ENCODE measurements around the gene PUS7L. TPM values are rescaled to one million over a fixed set of nuclear protein-coding genes. Genes with fewer than 3 reads are reported as not detected.
A peak's percentile ranks its signal among the peaks of the same experiment; 100 is the strongest.

PUS7L gene
- total RNA-seq, 1 donor from 2014 or later, result 11.6 TPM

GRCh38 chr12:43776498-43776897 lies 17.9 kb upstream of the PUS7L start:
- no peak overlapping the region for H3K4me3 ChIP-seq
- peaks cover 86% of the 10 kb centered on the region for H3K36me3 ChIP-seq
- intact Hi-C loops (cut with DNase I), result no loop called here
- no peak overlapping the region for H3K27ac ChIP-seq
- peak; percentile 28 for TF ChIP-seq CTCF (IDR thresholded peaks at IDR 0.05)
- no peak for DNase-seq
- no peaks in the 10 kb centered on the region for H3K4me1 ChIP-seq
- no peaks in the 10 kb centered on the region for H3K27me3 ChIP-seq (ENCODE audit: low read depth)
- H3K9me3 ChIP-seq, result no peaks in the 10 kb centered on the region
- peak in 1 of 2 donors; percentile 60 for ATAC-seq

- Histone ChIP-seq H3K4me3 (no peak overlapping the region), H3K36me3 (peaks cover 28% of the 10 kb centered on the region), H3K27ac (no peak overlapping the region), H3K4me1 (peaks cover 15% of the 10 kb centered on the region), H3K27me3 (ENCODE audit: low read depth) (no peaks in the 10 kb centered on the region), H3K9me3 (no peaks in the 10 kb centered on the region)
- TF ChIP-seq CTCF (IDR thresholded peaks at IDR 0.05), result no peak
- ATAC-seq (no peak), DNase-seq (no peak)
- intact Hi-C loops (cut with DNase I), result no loop called here
These were observed 7.7 kb upstream of the PUS7L start for GRCh38 chr12:43766291-43766690.

- TF ChIP-seq CTCF (IDR thresholded peaks at IDR 0.05), result no peak
- ATAC-seq (no peak), DNase-seq (no peak)
- Histone ChIP-seq H3K27ac (no peak overlapping the region), H3K4me1 (peaks cover 33% of the 10 kb centered on the region), H3K36me3 (peaks cover 13% of the 10 kb centered on the region), H3K27me3 (ENCODE audit: low read depth) (no peaks in the 10 kb centered on the region), H3K4me3 (no peak overlapping the region), H3K9me3 (no peaks in the 10 kb centered on the region)
- intact Hi-C loops (cut with DNase I), result no loop called here
These were observed 5.9 kb upstream of the PUS7L start for GRCh38 chr12:43764528-43764927.

GRCh38 chr12:43763769-43764168 lies 5.2 kb upstream of the PUS7L start:
- H3K27ac ChIP-seq, result no peak overlapping the region
- ATAC-seq (no peak), DNase-seq (no peak)
- TF ChIP-seq CTCF (IDR thresholded peaks at IDR 0.05), result no peak
- H3K4me3 ChIP-seq, result no peak overlapping the region
- no peaks in the 10 kb centered on the region for H3K9me3 ChIP-seq
- H3K36me3 ChIP-seq, result peaks cover 8% of the 10 kb centered on the region
- peaks cover 35% of the 10 kb centered on the region for H3K4me1 ChIP-seq
- intact Hi-C loops (cut with DNase I), result no loop called here
- H3K27me3 ChIP-seq (ENCODE audit: low read depth), result no peaks in the 10 kb centered on the region

DNA sequence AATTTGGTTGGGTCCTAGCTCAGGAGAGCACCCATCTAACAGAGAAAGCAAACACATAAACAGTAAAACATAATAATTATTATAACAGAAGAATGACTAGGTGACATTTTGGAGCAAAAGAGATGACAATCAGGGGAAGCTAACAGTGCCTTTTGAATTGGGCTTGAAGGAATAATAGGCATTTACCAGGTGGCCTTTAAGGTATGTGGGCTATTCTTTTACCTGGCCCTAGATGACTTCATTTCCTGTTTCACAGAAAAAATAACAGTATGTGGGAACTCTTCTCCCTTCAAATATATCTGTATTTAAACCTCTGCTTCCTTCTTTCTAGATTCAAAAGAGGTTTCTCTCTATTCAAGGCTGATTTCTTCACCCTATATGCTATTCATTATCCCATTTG lies 4.0 kb upstream of the PUS7L start:
- Histone ChIP-seq H3K9me3 (no peaks in the 10 kb centered on the region), H3K27ac (no peak overlapping the region), H3K27me3 (ENCODE audit: low read depth) (no peaks in the 10 kb centered on the region), H3K4me1 (peaks cover 41% of the 10 kb centered on the region), H3K36me3 (no peaks in the 10 kb centered on the region), H3K4me3 (no peak overlapping the region)
- intact Hi-C loops (cut with DNase I), result no loop called here
- TF ChIP-seq CTCF (IDR thresholded peaks at IDR 0.05), result no peak
- ATAC-seq (no peak), DNase-seq (no peak)

DNA sequence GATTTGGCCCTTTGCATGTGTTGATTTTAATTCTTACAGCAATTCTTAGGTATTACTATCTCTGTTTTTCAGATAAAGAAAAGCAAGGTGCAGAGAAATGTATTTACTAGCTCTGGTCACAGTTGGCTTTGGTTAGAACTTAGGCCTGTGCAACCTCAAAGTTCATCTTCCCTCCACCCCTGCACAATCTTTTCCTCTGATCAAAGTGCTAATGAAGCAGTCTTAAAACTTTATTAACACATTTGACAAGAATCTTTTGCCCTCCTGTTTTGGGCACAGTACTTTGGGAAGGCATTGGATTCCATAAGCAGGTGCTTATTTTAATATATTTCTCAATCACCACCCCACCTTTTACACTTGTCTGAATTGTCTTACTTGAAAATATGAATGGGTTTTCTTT lies 2.9 kb upstream of the PUS7L start:
- DNase-seq (no peak), ATAC-seq (no peak)
- no peak overlapping the region for H3K4me3 ChIP-seq
- intact Hi-C loops (cut with DNase I), result no loop called here
- no peaks in the 10 kb centered on the region for H3K36me3 ChIP-seq
- H3K27ac ChIP-seq, result no peak overlapping the region
- H3K27me3 ChIP-seq (ENCODE audit: low read depth), result no peaks in the 10 kb centered on the region
- TF ChIP-seq CTCF (IDR thresholded peaks at IDR 0.05), result no peak
- H3K9me3 ChIP-seq, result no peaks in the 10 kb centered on the region
- peaks cover 42% of the 10 kb centered on the region for H3K4me1 ChIP-seq
